ENCODE measurements around the gene RPL32. TPM values are rescaled to one million over a fixed set of nuclear protein-coding genes. Genes with fewer than 3 reads are reported as not detected.
"Not testable (repeated sequence)": the region's sequence is repeated elsewhere in the genome, so short reads cannot be mapped to it uniquely, and the experiment has no call there.

RPL32 gene
- total and polyA plus RNA-seq, 4 donors: 218 to 1,124 (median 577) TPM

- no peak for TF ChIP-seq REST (IDR thresholded peaks at IDR 0.05)
These were observed 695 bp downstream of the RPL32 start (continued) for GRCh38 chr3:12840591-12841148.

- not testable (repeated sequence) for H3K27ac ChIP-seq (ENCODE audit: low read depth in 1 of 2, low read length in 2 of 2); H3K9ac ChIP-seq (ENCODE audit: low read depth in 1 of 2, low read length in 2 of 2); H3K27me3 ChIP-seq (ENCODE audit: control insufficient read depth in 4 of 4, insufficient read depth in 4 of 4, low read length in 3 of 4); DNase-seq (ENCODE audit: low spot score); H3K9me3 ChIP-seq (ENCODE audit: control insufficient read depth in 4 of 4, low read length in 3 of 4)
- H3K4me3 ChIP-seq (ENCODE audit: low read depth in 1 of 3, low read length in 3 of 3): peak overlapping the region; percentile 72 to 97 (median 75)
- 53% methylated on average over 10 of the region's 10 CpGs for WGBS
- peaks cover 8 to 37% (median 29%) of the 10 kb centered on the region in 4 donors for H3K4me1 ChIP-seq (ENCODE audit: control insufficient read depth in 4 of 4, insufficient read depth in 4 of 4, low read length in 3 of 4)
- peaks cover 6 to 45% (median 40%) of the 10 kb centered on the region in 4 donors for H3K36me3 ChIP-seq (ENCODE audit: control insufficient read depth in 4 of 4, insufficient read depth in 3 of 4, low read depth in 1 of 4, low read length in 3 of 4)
These were observed 1.2 kb downstream of the RPL32 start for GRCh38 chr3:12840148-12840547.

- no peak for TF ChIP-seq ZBTB33 (IDR thresholded peaks at IDR 0.05)
- no peak for TF ChIP-seq YY1 (IDR thresholded peaks at IDR 0.05)
- TF ChIP-seq MAX (IDR thresholded peaks at IDR 0.05): no peak
- no peak for TF ChIP-seq GABPA (IDR thresholded peaks at IDR 0.05 in 1 of 2, conservative IDR thresholded peaks at IDR 0.05 in 1 of 2)
- TF ChIP-seq CTCF (IDR thresholded peaks at IDR 0.05; ENCODE audit: low read depth, low read length, missing input control): no peak
- peaks cover 6 to 53% (median 48%) of the 10 kb centered on the region in 4 donors for H3K36me3 ChIP-seq (ENCODE audit: control insufficient read depth in 4 of 4, insufficient read depth in 3 of 4, low read depth in 1 of 4, low read length in 3 of 4)
- no peak overlapping the region for H3K27ac ChIP-seq (ENCODE audit: low read depth in 1 of 2, low read length in 2 of 2)
- no peaks in the 10 kb centered on the region for H3K9me3 ChIP-seq (ENCODE audit: control insufficient read depth in 4 of 4, low read length in 3 of 4)
- H3K4me3 ChIP-seq (ENCODE audit: low read depth in 1 of 3, low read length in 3 of 3): no peak overlapping the region
- DNase-seq (ENCODE audit: low spot score): no peak
- no peaks in the 10 kb centered on the region for H3K27me3 ChIP-seq (ENCODE audit: control insufficient read depth in 4 of 4, insufficient read depth in 4 of 4, low read length in 3 of 4)
- H3K9ac ChIP-seq (ENCODE audit: low read depth in 1 of 2, low read length in 2 of 2): no peak overlapping the region
- H3K4me1 ChIP-seq (ENCODE audit: control insufficient read depth in 4 of 4, insufficient read depth in 4 of 4, low read length in 3 of 4): peaks cover 8 to 37% (median 29%) of the 10 kb centered on the region in 4 donors
- 85% methylated on average over 11 of the region's 11 CpGs for WGBS
These were observed 2.0 kb downstream of the RPL32 start for GRCh38 chr3:12839156-12839946.
